ENCODE results near the gene NSUN3. TPM values are rescaled to one million over a fixed set of nuclear protein-coding genes. Genes with fewer than 3 reads are reported as not detected.
A peak's percentile ranks its signal among the peaks of the same experiment; 100 is the strongest.

Gene NSUN3
- polyA plus RNA-seq (2012; rRNA removed): 2.9 and 3.3 TPM in 2 replicates
- 3.6 and 3.7 TPM in 2 replicates for polyA plus RNA-seq (2012; cell fraction: cytosol; rRNA removed)
- polyA plus RNA-seq (2012; cell fraction: nucleus; rRNA removed): 2.8 and 4.1 TPM in 2 replicates

- Histone ChIP-seq H3F3A (replicated peaks; ENCODE audit: insufficient read depth) (peaks cover 19% of the 10 kb centered on the region), H3K9me2 (no peaks in the 10 kb centered on the region), H3K9ac (peak within 1 kb of the TSS; percentile 97), H4K20me1 (ENCODE audit: insufficient read depth) (no peaks in the 10 kb centered on the region), H3K4me1 (ENCODE audit: control insufficient read depth in 1 of 2, insufficient read depth in 2 of 2, low read depth in 1 of 2, low read length in 1 of 2) (peaks cover 0 to 2% of the 10 kb centered on the region in 2 experiments; a peak in 2 of 4 replicates), H3K4me3 (ENCODE audit: low read depth in 2 of 2, low read length in 1 of 2) (peak within 1 kb of the TSS; percentile 80 to 86), H3K4me2 (peak within 1 kb of the TSS; percentile 75), H3K36me3 (replicated peaks in 1 of 2; ENCODE audit: control insufficient read depth in 1 of 2, insufficient read depth in 2 of 2, low read length in 1 of 2) (peaks cover 18 to 31% of the 10 kb centered on the region in 2 experiments), H3K27ac (ENCODE audit: low read depth in 2 of 2, low read length in 1 of 2) (peak within 1 kb of the TSS; percentile 98 to 99), H3K9me3 (no peaks in the 10 kb centered on the region), H3K79me2 (ENCODE audit: insufficient read depth) (peaks cover 19% of the 10 kb centered on the region; the same call in 1 of the 2 replicates), H3K27me3 (ENCODE audit: insufficient read depth) (no peaks in the 10 kb centered on the region), H2AFZ (ENCODE audit: low read depth) (peak within 1 kb of the TSS; percentile 93)
- POLR2A ChIA-PET: interaction anchor here (0.6 to 1.8 kb wide), 9 partner anchors 12 to 120 kb away, joined by 3 to 7 read pairs (median 3); partner anchors contain the start of gene PROS1
- DNase-seq: peak; percentile 75
- CTCF ChIA-PET: interaction anchor here (0.7 to 1.9 kb wide), 7 partner anchors 8 to 157 kb away, joined by 3 to 6 read pairs (median 3); no protein-coding TSS in a partner anchor
- TF ChIP-seq RCOR1 (IDR thresholded peaks at IDR 0.05; ENCODE audit: low read length) (peak; percentile 1; the same call in 1 of the 2 replicates), TAF1 (IDR thresholded peaks at IDR 0.05; ENCODE audit: borderline replicate concordance, low read depth, low read length) (peak; percentile 61; the same call in 1 of the 2 replicates), CHD2 (IDR thresholded peaks at IDR 0.05; ENCODE audit: low read length, partially characterized antibody) (peak; percentile 99), NFIC (IDR thresholded peaks at IDR 0.05; ENCODE audit: borderline replicate concordance) (no peak), SIN3A (IDR thresholded peaks at IDR 0.05; ENCODE audit: borderline replicate concordance, low read depth, low read length) (peak; percentile 93), ZBTB33 (IDR thresholded peaks at IDR 0.05; ENCODE audit: borderline replicate concordance, low read depth) (peak; percentile 99), MAX (IDR thresholded peaks at IDR 0.05; ENCODE audit: low read depth) (peak; percentile 49), TCF12 (IDR thresholded peaks at IDR 0.05) (peak; percentile 16; the same call in 1 of the 2 replicates), GABPA (IDR thresholded peaks at IDR 0.05; ENCODE audit: low read depth) (peak; percentile 71), POLR2AphosphoS5 (IDR thresholded peaks at IDR 0.05; ENCODE audit: low read depth, low read length) (peak; percentile 77), FOSL2 (IDR thresholded peaks at IDR 0.05; ENCODE audit: borderline replicate concordance, low read depth) (no peak), PBX3 (IDR thresholded peaks at IDR 0.05) (no peak), IRF3 (IDR thresholded peaks at IDR 0.05; ENCODE audit: low read depth, low read length) (no peak), ELF1 (IDR thresholded peaks at IDR 0.05) (peak; percentile 95), NRF1 (IDR thresholded peaks at IDR 0.05; ENCODE audit: low read depth, low read length) (peak; percentile 51)
- WGBS (ENCODE audit: low lambda C conversion rate): under 1% methylated on average over 36 of the region's 52 CpGs
Measured at GRCh38 chr3:94062513-94063404, at the start of gene NSUN3, which contains the start of gene DHFR2. NSUN3 (plus strand) TSS chr3:94063061; CDS start chr3:94063127, 66 bp downstream. DHFR2 (minus strand) TSS chr3:94062916; CDS start chr3:94061511, 1,405 bp downstream.
